ENCODE data around the gene SPATS2.
"Not testable (repeated sequence)": the region's sequence is repeated elsewhere in the genome, so short reads cannot be mapped to it uniquely, and the experiment has no call there.

Gene SPATS2

DNA sequence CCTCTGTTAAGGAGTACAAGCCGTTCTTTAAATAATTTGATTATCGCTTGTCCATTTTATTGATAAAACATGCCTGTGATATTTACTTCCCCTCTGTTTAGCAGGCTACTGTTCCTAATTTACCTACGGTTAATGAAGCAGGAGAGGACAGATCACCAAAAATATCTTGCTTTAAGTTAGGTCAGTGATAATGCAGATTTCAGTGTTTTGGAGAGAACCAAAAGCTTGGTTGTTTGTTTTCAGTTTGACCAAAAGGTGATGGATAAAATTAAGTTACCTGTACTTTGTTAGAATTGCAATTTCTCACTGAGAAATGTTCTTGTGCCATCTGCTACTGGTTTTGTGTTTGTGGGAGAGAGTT, 958 bp downstream of the SPATS2 start:
- Histone ChIP-seq H3K9me3 (ENCODE audit: control insufficient read depth, low read length) (no peaks in the 10 kb centered on the region), H3K4me3 (ENCODE audit: insufficient read depth, low read depth, low read length, poor library complexity, severe bottlenecking) (no peak overlapping the region), H3K27ac (ENCODE audit: insufficient read depth, low read length, poor library complexity, severe bottlenecking) (no peak overlapping the region), H3K27me3 (replicated peaks; ENCODE audit: control insufficient read depth, insufficient read depth, low read length, poor library complexity, severe bottlenecking) (no peaks in the 10 kb centered on the region), H3K4me1 (ENCODE audit: control insufficient read depth, insufficient read depth, low read length, poor library complexity, severe bottlenecking) (peaks cover 4% of the 10 kb centered on the region), H3K36me3 (ENCODE audit: control insufficient read depth, insufficient read depth, low read length) (no peaks in the 10 kb centered on the region)
- DNase-seq: no peak

GRCh38 chr12:49369411-49370145, 2.3 kb downstream of the SPATS2 start:
- Histone ChIP-seq H3K36me3 (ENCODE audit: control insufficient read depth, insufficient read depth, low read length) (no peaks in the 10 kb centered on the region), H3K27me3 (replicated peaks; ENCODE audit: control insufficient read depth, insufficient read depth, low read length, poor library complexity, severe bottlenecking) (no peaks in the 10 kb centered on the region), H3K4me1 (ENCODE audit: control insufficient read depth, insufficient read depth, low read length, poor library complexity, severe bottlenecking) (peaks cover 4% of the 10 kb centered on the region), H3K9me3 (ENCODE audit: control insufficient read depth, low read length) (no peaks in the 10 kb centered on the region), H3K4me3 (ENCODE audit: insufficient read depth, low read depth, low read length, poor library complexity, severe bottlenecking) (no peak overlapping the region), H3K27ac (ENCODE audit: insufficient read depth, low read length, poor library complexity, severe bottlenecking) (no peak overlapping the region)
- DNase-seq: no peak

- no peaks in the 10 kb centered on the region for H3K36me3 ChIP-seq (ENCODE audit: control insufficient read depth, insufficient read depth, low read length)
- H3K27me3 ChIP-seq (replicated peaks; ENCODE audit: control insufficient read depth, insufficient read depth, low read length, poor library complexity, severe bottlenecking): no peaks in the 10 kb centered on the region
- no peak for DNase-seq
- H3K9me3 ChIP-seq (ENCODE audit: control insufficient read depth, low read length): no peaks in the 10 kb centered on the region
- H3K4me1 ChIP-seq (ENCODE audit: control insufficient read depth, insufficient read depth, low read length, poor library complexity, severe bottlenecking): peaks cover 4% of the 10 kb centered on the region
- no peak overlapping the region for H3K27ac ChIP-seq (ENCODE audit: insufficient read depth, low read length, poor library complexity, severe bottlenecking)
- no peak overlapping the region for H3K4me3 ChIP-seq (ENCODE audit: insufficient read depth, low read depth, low read length, poor library complexity, severe bottlenecking)
Observed at GRCh38 chr12:49370539-49370938, 3.3 kb downstream of the SPATS2 start.

DNA sequence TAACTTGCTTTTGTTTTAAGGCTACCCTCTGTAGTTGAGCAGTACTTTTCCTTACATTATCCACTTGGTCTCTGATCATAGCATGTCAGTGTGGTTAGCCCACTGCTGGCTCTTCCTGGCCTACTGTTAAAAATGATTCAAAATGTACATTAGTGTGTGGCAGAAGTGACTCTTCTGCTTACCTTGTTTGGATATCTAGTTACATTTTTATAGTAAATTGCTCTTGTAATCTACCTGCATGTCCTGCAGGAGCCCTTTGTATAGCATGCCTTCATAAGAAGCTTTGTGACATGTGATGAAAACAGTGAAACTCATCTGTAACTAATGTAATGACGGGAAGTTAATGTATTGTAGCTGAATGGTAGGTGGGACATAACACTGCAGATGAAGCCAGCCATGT, 8.1 kb downstream of the SPATS2 start:
- H3K27me3 ChIP-seq (replicated peaks; ENCODE audit: control insufficient read depth, insufficient read depth, low read length, poor library complexity, severe bottlenecking): no peaks in the 10 kb centered on the region
- DNase-seq: no peak
- no peaks in the 10 kb centered on the region for H3K9me3 ChIP-seq (ENCODE audit: control insufficient read depth, low read length)
- H3K27ac ChIP-seq (ENCODE audit: insufficient read depth, low read length, poor library complexity, severe bottlenecking): no peak overlapping the region
- no peaks in the 10 kb centered on the region for H3K36me3 ChIP-seq (ENCODE audit: control insufficient read depth, insufficient read depth, low read length)
- no peaks in the 10 kb centered on the region for H3K4me1 ChIP-seq (ENCODE audit: control insufficient read depth, insufficient read depth, low read length, poor library complexity, severe bottlenecking)
- no peak overlapping the region for H3K4me3 ChIP-seq (ENCODE audit: insufficient read depth, low read depth, low read length, poor library complexity, severe bottlenecking)

GRCh38 chr12:49377386-49377785, 10.1 kb downstream of the SPATS2 start:
- Histone ChIP-seq H3K27ac (ENCODE audit: insufficient read depth, low read length, poor library complexity, severe bottlenecking) (no peak overlapping the region), H3K4me1 (ENCODE audit: control insufficient read depth, insufficient read depth, low read length, poor library complexity, severe bottlenecking) (no peaks in the 10 kb centered on the region), H3K4me3 (ENCODE audit: insufficient read depth, low read depth, low read length, poor library complexity, severe bottlenecking) (no peak overlapping the region), H3K9me3 (ENCODE audit: control insufficient read depth, low read length) (no peaks in the 10 kb centered on the region), H3K36me3 (ENCODE audit: control insufficient read depth, insufficient read depth, low read length) (no peaks in the 10 kb centered on the region), H3K27me3 (replicated peaks; ENCODE audit: control insufficient read depth, insufficient read depth, low read length, poor library complexity, severe bottlenecking) (no peaks in the 10 kb centered on the region)
- no peak for DNase-seq

- DNase-seq; H3K27ac ChIP-seq (ENCODE audit: insufficient read depth, low read length, poor library complexity, severe bottlenecking); H3K36me3 ChIP-seq (ENCODE audit: control insufficient read depth, insufficient read depth, low read length); H3K27me3 ChIP-seq (replicated peaks; ENCODE audit: control insufficient read depth, insufficient read depth, low read length, poor library complexity, severe bottlenecking); H3K4me1 ChIP-seq (ENCODE audit: control insufficient read depth, insufficient read depth, low read length, poor library complexity, severe bottlenecking); H3K4me3 ChIP-seq (ENCODE audit: insufficient read depth, low read depth, low read length, poor library complexity, severe bottlenecking); H3K9me3 ChIP-seq (ENCODE audit: control insufficient read depth, low read length): not testable (repeated sequence)
Observed at GRCh38 chr12:49380184-49380583, 12.9 kb downstream of the SPATS2 start.

DNA sequence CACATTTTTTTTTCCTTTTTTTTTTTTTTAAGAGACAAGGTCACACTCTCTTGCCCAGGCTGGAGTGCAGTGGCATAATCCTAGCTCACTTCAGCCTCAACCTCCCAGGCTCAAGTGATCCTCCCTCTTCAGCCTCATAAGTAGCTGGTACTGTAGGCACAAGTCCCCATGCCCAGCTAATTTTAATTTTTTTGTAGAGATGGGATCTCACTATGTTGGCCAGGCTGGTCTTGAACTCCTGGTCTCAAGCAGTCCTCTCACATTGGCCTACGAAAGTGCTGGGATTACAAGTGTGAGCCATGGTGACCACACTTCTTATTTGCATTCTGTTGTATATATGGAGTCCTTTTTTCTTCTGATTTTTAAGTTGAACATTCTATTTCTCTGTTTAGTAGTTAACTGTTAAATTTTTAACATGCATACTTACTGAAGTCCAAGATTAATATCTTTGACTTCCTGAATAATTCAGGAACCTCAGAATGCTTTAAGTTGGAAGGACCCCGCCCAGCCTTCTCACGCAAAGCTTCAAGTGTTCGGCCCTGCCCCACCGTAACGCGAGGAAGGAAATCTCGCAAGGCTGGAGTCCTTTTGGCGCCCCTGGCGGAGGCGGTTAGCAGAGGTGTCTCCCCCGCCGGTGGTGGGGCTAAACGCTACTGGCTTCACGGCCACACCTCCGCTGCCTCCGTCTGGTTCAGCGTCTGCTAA, 21.6 kb downstream of the SPATS2 start:
- no peaks in the 10 kb centered on the region for H3K9me3 ChIP-seq (ENCODE audit: control insufficient read depth, low read length)
- H3K27ac ChIP-seq (ENCODE audit: insufficient read depth, low read length, poor library complexity, severe bottlenecking): no peak overlapping the region
- H3K27me3 ChIP-seq (replicated peaks; ENCODE audit: control insufficient read depth, insufficient read depth, low read length, poor library complexity, severe bottlenecking): no peaks in the 10 kb centered on the region
- H3K36me3 ChIP-seq (ENCODE audit: control insufficient read depth, insufficient read depth, low read length): no peaks in the 10 kb centered on the region
- H3K4me1 ChIP-seq (ENCODE audit: control insufficient read depth, insufficient read depth, low read length, poor library complexity, severe bottlenecking): no peaks in the 10 kb centered on the region
- DNase-seq: peak; percentile 16 to 41 (median 19)
- no peak overlapping the region for H3K4me3 ChIP-seq (ENCODE audit: insufficient read depth, low read depth, low read length, poor library complexity, severe bottlenecking)

DNA sequence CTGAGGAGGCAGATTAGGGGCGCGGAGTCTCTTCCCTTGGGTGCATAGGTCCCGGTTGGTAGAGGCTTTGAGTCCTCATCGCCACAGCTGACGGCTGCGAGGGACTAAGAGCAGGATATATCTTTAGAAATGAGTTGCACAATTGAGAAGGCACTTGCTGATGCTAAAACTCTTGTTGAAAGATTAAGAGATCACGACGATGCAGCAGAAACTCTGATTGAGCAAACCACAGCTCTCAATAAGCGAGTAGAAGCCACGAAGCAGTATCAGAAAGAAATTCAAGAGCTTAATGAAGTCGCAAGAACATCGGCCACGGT, 22.1 kb downstream of the SPATS2 start:
- no peaks in the 10 kb centered on the region for H3K27me3 ChIP-seq (replicated peaks; ENCODE audit: control insufficient read depth, insufficient read depth, low read length, poor library complexity, severe bottlenecking)
- H3K4me1 ChIP-seq (ENCODE audit: control insufficient read depth, insufficient read depth, low read length, poor library complexity, severe bottlenecking): no peaks in the 10 kb centered on the region
- no peaks in the 10 kb centered on the region for H3K36me3 ChIP-seq (ENCODE audit: control insufficient read depth, insufficient read depth, low read length)
- no peak for DNase-seq
- no peaks in the 10 kb centered on the region for H3K9me3 ChIP-seq (ENCODE audit: control insufficient read depth, low read length)
- H3K27ac ChIP-seq (ENCODE audit: insufficient read depth, low read length, poor library complexity, severe bottlenecking): no peak overlapping the region
- no peak overlapping the region for H3K4me3 ChIP-seq (ENCODE audit: insufficient read depth, low read depth, low read length, poor library complexity, severe bottlenecking)

DNA sequence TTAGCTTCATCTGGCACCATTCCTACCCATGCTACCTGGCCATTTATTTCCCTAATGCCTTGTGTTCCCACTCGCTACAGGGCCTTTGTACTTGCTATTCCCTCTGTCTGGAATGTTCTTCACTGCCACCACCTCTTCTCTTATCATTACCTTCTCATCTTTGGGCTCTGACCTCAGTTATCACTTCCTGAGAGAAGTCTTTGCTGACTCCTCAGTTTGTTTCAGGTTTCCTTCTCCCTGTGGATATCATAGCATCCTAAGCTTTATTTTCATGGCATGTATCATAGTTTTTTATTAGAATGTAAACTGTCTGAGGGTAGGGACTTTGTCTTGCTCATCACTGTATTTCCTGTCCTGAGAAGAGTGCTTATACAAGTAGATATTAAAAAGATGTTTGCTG, 29.7 kb downstream of the SPATS2 start:
- no peaks in the 10 kb centered on the region for H3K36me3 ChIP-seq (ENCODE audit: control insufficient read depth, insufficient read depth, low read length)
- no peak for DNase-seq
- no peak overlapping the region for H3K27ac ChIP-seq (ENCODE audit: insufficient read depth, low read length, poor library complexity, severe bottlenecking)
- no peaks in the 10 kb centered on the region for H3K4me1 ChIP-seq (ENCODE audit: control insufficient read depth, insufficient read depth, low read length, poor library complexity, severe bottlenecking)
- no peaks in the 10 kb centered on the region for H3K27me3 ChIP-seq (replicated peaks; ENCODE audit: control insufficient read depth, insufficient read depth, low read length, poor library complexity, severe bottlenecking)
- H3K9me3 ChIP-seq (ENCODE audit: control insufficient read depth, low read length): no peaks in the 10 kb centered on the region
- no peak overlapping the region for H3K4me3 ChIP-seq (ENCODE audit: insufficient read depth, low read depth, low read length, poor library complexity, severe bottlenecking)

GRCh38 chr12:49400304-49400703, 33.0 kb downstream of the SPATS2 start:
- Histone ChIP-seq H3K9me3 (ENCODE audit: control insufficient read depth, low read length) (no peaks in the 10 kb centered on the region), H3K36me3 (ENCODE audit: control insufficient read depth, insufficient read depth, low read length) (no peaks in the 10 kb centered on the region), H3K27ac (ENCODE audit: insufficient read depth, low read length, poor library complexity, severe bottlenecking) (no peak overlapping the region), H3K4me3 (ENCODE audit: insufficient read depth, low read depth, low read length, poor library complexity, severe bottlenecking) (no peak overlapping the region), H3K27me3 (replicated peaks; ENCODE audit: control insufficient read depth, insufficient read depth, low read length, poor library complexity, severe bottlenecking) (no peaks in the 10 kb centered on the region), H3K4me1 (ENCODE audit: control insufficient read depth, insufficient read depth, low read length, poor library complexity, severe bottlenecking) (peaks cover 6% of the 10 kb centered on the region)
- no peak for DNase-seq
